K562 (cell line): ENCODE results near the gene KRT16.
"Not testable (repeated sequence)": the region's sequence is repeated elsewhere in the genome, so short reads cannot be mapped to it uniquely, and the experiment has no call there.

Experiments
- BHLHE40 ChIP-seq: IDR thresholded peaks from 2 replicates; pipeline ENCODE4 v1.6.1; 2011; ENCODE audit warnings: low read length, improper control_type of control experiment
- CTCF ChIP-seq, 3 experiments: IDR thresholded peaks in 2 of 3; conservative IDR thresholded peaks in 1 of 3; 2 replicates each; pipeline ENCODE4 v1.5.1; 2011 to 2012; ENCODE audit warnings: low read length in 3 of 3, mild to moderate bottlenecking in 3 of 3, control low read depth in 2 of 3, improper control_type of control experiment in 1 of 3, inconsistent platforms in 1 of 3, low read depth in 1 of 3, mixed read lengths in 1 of 3, moderate library complexity in 1 of 3; ENCODE audit not compliant: insufficient read depth in 2 of 3
- EZH2 ChIP-seq: IDR thresholded peaks from 2 replicates; pipeline ENCODE4 v1.6.1; 2012; ENCODE audit warnings: low read depth, mild to moderate bottlenecking, inconsistent platforms, low read length, borderline replicate concordance
- SMC3 ChIP-seq: conservative IDR thresholded peaks from 2 replicates; pipeline ENCODE4 v1.6.1; 2011; ENCODE audit warnings: low read depth, low read length, improper control_type of control experiment; ENCODE audit not compliant: insufficient read depth
- ZBTB17 ChIP-seq: fragments of 450-650 bp; formaldehyde crosslinking; IDR thresholded peaks from 2 replicates; pipeline ENCODE4 v1.4.0; 2020; ENCODE audit warnings: mild to moderate bottlenecking
- ZNF12 ChIP-seq: sonication (generic); formaldehyde crosslinking; IDR thresholded peaks from 2 replicates; pipeline ENCODE4 v1.4.0; 2020; ENCODE audit warnings: mild to moderate bottlenecking, missing genetic modification reagents

- not testable (repeated sequence) for TF ChIP-seq BHLHE40; ZNF12; CTCF (IDR thresholded peaks at IDR 0.05 in 2 of 3, conservative IDR thresholded peaks at IDR 0.05 in 1 of 3; ENCODE audit: insufficient read depth in 2 of 3, low read depth in 1 of 3, low read length in 3 of 3); EZH2; SMC3; ZBTB17 (CRISPR knock-in tag)
These were observed 5.6 kb downstream of the KRT16 start for GRCh38 chr17:41606930-41607329.
